Parietal lobe (tissue), 1 donor: ENCODE results near the gene CSGALNACT2. TPM values are rescaled to one million over a fixed set of nuclear protein-coding genes. Genes with fewer than 3 reads are reported as not detected.

ENCODE experiments used
- total RNA-seq: library from RNA; depleted of rRNA; stranded (reverse); fragments of >200 nt; gene quantifications from one replicate; pipeline ENCODE4 v1.2.3, GENCODE V29; 2014

CSGALNACT2 gene
- 49.8 TPM for total RNA-seq

GRCh38 chr10:43138021-43138756, at the start of gene CSGALNACT2:
Gene CSGALNACT2 (plus strand): TSS chr10:43138445. CDS start chr10:43155150, 16,705 bp downstream.

Other genes starting within 250 kb of the CSGALNACT2 start
- gene RET, start 61.4 kb upstream of the CSGALNACT2 start, total RNA-seq: 1.6 TPM
- 11.6 TPM for gene RASGEF1A, start 128.6 kb downstream of the CSGALNACT2 start, total RNA-seq
- not detected for gene FXYD4, start 233.2 kb downstream of the CSGALNACT2 start, total RNA-seq